ENCODE measurements around the gene TAC4.

- TF ChIP-seq CEBPB (IDR thresholded peaks at IDR 0.05) (no peak), POLR2A (IDR thresholded peaks at IDR 0.05; ENCODE audit: low read length) (no peak)
Measured at GRCh38 chr17:49880291-49881053, 32.6 kb upstream of the TAC4 start.
